Measurements from ENCODE around the gene RAB40B. TPM values are rescaled to one million over a fixed set of nuclear protein-coding genes. Genes with fewer than 3 reads are reported as not detected.
"Not testable (repeated sequence)": the region's sequence is repeated elsewhere in the genome, so short reads cannot be mapped to it uniquely, and the experiment has no call there.

The RAB40B gene, protein sequence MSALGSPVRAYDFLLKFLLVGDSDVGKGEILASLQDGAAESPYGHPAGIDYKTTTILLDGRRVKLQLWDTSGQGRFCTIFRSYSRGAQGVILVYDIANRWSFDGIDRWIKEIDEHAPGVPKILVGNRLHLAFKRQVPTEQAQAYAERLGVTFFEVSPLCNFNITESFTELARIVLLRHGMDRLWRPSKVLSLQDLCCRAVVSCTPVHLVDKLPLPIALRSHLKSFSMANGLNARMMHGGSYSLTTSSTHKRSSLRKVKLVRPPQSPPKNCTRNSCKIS
- polyA plus RNA-seq (ENCODE audit: low read depth in 6 of 6), result 1 to 10 TPM; 1.2 to 3.0 (median 2.3) TPM

DNA sequence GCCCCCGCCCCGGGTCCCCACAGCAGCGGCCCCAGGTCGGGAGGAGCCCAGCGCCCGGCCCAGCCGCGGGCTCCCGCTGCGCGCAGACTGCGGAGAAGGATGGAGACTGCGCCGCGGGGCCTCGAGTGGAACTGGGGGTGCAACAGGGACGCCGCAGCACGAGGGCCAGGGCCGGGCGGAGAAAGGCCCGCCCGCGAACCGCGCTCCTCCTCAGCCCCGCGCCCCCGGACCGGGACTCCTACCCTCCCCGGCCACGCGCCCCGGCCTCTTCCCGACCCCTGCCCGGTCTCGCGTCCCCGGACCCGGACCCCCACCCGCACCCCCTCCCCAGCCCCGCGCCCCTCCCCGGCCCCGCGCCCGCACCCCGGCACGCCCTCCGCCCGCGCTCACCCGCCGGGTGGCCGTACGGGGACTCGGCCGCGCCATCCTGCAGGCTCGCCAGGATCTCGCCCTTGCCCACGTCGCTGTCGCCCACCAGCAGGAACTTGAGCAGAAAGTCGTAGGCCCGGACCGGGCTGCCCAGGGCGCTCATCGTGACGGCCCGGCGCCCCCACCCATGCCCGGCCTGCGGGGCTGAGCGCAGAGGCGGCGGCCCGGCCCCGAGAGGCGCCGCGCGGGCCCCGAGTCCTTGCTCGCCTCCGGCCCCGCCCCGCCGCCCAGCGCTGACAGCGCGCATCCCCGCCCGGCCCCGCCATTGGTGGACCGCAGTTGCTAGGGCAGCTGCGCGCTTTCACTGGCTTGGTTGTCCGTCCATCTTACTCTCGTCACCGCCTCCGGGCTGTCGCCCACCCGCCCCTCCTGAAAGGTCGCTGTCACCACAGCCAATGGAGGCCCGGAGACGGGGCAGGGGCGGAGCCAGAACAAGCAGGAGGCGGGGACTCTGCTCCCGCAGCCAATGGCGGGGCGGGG, at the start of gene RAB40B:
RAB40B (minus strand) TSS at position 634 of the 909 bp plus-strand sequence; CDS start at position 532, 102 bp downstream.
- peak; percentile 99 for DNase-seq
- Mint-ChIP-seq H3K4me3 (peak within 1 kb of the TSS; percentile 78 to 95 (median 92)), H3K9me3 (peaks cover 0 to 21% (median 17%) of the 10 kb centered on the region in 7 donors), H3K27ac (peak within 1 kb of the TSS in 3 of 6 donors; percentile 10 to 86 (median 81)), H3K4me1 (peaks cover 10 to 12% (median 12%) of the 10 kb centered on the region in 3 donors), H3K27me3 (peaks cover 0 to 18% (median 4%) of the 10 kb centered on the region in 3 donors), H3K36me3 (peaks cover 5 to 10% of the 10 kb centered on the region in 2 donors)
- peak; percentile 97 to 98 for ATAC-seq (ENCODE audit: low read depth in 2 of 2)

DNA sequence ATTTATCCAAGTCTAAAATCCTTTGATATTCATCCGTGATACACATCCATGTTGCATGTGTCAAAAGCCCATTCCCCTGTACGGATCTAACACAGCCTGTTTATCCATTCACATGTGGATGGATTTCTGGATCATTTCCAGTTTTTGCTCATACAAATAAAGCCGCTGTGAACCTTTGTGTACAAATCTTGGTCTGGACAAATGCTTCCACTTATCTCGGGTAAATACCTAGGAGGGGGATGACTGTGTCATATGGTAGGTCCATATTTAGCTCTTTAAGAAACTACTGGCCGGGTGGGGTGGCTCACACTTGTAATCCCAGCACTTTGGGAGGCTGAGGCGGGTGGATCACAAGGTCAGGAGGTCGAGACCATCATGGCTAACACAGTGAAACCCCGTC, 47.0 kb upstream of the RAB40B start:
- Mint-ChIP-seq H3K9me3 (peaks cover 4 to 35% (median 16%) of the 10 kb centered on the region in 7 donors), H3K4me3 (peak overlapping the region in 1 of 8 donors; percentile 22), H3K36me3 (peaks cover 8 to 15% of the 10 kb centered on the region in 2 donors), H3K27me3 (no peaks in the 10 kb centered on the region), H3K27ac (peak overlapping the region in 1 of 6 donors; percentile 29), H3K4me1 (peaks cover 0 to 4% (median 0%) of the 10 kb centered on the region in 3 donors)
- DNase-seq, result no peak
- ATAC-seq (ENCODE audit: low read depth in 2 of 2), result no peak

DNA sequence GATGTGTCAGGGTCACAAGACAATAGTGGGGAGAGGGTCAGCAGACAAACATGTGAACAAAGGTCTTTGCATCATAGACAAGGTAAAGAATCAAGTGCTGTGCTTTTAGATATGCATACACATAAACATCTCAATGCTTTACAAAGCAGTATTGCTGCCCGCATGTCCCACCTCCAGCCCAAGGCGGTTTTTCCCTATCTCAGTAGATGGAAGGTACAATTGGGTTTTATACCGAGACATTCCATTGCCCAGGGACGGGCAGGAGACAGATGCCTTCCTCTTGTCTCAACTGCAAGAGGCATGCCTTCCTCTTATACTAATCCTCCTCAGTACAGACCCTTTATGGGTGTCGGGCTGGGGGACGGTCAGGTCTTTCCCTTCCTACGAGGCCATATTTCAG, 46.2 kb upstream of the RAB40B start:
- not testable (repeated sequence) for H3K4me1 Mint-ChIP-seq; H3K4me3 Mint-ChIP-seq; ATAC-seq (ENCODE audit: low read depth in 2 of 2); H3K27ac Mint-ChIP-seq; H3K27me3 Mint-ChIP-seq; DNase-seq
- peaks cover 8 to 15% of the 10 kb centered on the region in 2 donors for H3K36me3 Mint-ChIP-seq
- H3K9me3 Mint-ChIP-seq, result peaks cover 4 to 41% (median 19%) of the 10 kb centered on the region in 7 donors

DNA sequence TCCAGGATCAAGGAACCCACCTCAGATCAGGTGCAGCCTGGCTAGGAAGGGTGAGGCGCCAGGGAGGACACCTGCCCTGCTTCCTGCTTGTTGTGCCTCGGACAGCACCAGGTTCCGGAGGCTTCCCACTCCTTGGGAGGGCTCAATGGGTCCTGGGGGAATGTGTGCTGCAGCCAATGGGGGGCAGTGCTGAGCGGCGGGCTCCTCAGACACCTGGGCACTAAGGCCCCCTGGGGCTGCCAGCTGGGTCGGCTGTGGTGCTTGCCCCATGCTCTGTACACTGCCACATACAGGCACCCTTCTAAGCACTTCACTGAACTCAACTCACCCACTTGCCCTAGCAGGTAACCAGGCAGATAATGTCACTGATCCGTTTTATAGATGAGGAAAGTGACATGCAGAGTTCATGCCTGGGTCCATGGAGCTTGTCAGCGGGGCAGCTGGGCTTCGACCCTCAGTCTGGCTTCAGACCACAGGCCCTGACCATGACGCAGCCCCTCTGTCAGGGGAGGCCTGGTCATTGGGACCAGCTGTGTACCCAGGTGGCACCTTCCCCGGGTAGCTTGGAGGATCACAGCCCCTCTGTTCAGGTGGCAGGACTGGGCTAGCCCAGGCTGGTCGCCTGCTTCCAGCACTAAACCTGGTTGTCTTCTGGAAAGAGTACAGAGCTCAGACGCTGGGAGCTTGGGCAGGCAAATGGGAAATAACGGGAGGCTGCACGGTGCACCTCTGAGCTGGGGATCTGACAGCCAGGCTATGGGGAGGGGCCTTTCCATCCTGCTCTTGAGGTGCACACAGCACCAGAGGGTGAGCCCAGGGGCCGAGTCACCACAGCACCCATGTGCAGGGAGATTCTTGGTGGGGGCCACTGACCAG, 45.1 kb upstream of the RAB40B start:
- no peak overlapping the region for H3K27ac Mint-ChIP-seq
- no peak overlapping the region for H3K4me3 Mint-ChIP-seq
- H3K27me3 Mint-ChIP-seq, result no peaks in the 10 kb centered on the region
- H3K36me3 Mint-ChIP-seq, result peaks cover 8 to 15% of the 10 kb centered on the region in 2 donors
- ATAC-seq (ENCODE audit: low read depth in 2 of 2), result no peak
- H3K9me3 Mint-ChIP-seq, result peaks cover 4 to 41% (median 19%) of the 10 kb centered on the region in 7 donors
- no peak for DNase-seq
- H3K4me1 Mint-ChIP-seq, result no peaks in the 10 kb centered on the region

DNA sequence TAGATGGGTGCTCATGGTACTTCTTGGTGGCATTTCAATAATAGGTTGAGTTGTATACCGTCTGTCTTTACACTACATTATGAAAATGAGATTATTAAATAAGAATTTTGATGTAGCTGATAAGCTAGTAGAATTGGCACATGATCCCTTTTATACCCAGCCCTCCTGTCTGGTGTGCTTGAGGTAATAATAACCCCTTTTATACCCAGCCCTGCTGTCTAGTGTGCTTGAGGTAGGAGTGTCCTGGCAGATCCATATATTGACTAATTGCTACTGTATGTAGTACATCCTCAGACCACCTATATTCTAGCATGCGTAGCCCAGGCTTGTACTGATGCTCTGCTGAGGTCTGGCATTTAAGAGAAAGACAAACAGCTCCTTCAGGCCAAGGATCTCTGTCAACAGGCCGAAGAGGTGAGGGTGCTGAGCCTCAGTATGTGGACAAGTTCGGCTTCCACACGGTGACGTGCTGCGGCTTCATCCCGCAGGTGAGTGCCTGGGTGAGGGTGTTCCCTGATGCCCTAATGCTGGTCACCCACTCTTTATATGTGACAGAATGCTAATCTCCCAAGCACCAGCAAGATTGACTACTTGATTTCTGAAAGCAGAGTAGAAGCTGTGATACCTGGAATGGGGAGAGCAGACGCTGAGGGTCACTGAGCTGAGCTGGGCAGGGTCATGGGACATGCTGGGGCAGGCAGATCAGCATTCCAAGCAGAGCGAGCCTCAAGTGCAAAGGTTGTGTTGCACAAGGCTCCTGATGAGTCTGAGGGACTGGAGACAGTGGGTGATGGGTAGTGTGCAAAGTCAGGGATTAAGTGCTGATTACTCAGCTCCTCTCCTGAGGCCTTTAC, 42.6 kb upstream of the RAB40B start:
- ATAC-seq (ENCODE audit: low read depth in 2 of 2) (no peak), DNase-seq (no peak)
- Mint-ChIP-seq H3K27ac (peak overlapping the region in 1 of 6 donors; percentile 61), H3K36me3 (peaks cover 8 to 15% of the 10 kb centered on the region in 2 donors), H3K4me1 (peaks cover 0 to under 1% (median 0%) of the 10 kb centered on the region in 3 donors), H3K9me3 (peaks cover 4 to 26% (median 14%) of the 10 kb centered on the region in 7 donors), H3K27me3 (peaks cover 0 to 5% (median 0%) of the 10 kb centered on the region in 3 donors), H3K4me3 (no peak overlapping the region)

DNA sequence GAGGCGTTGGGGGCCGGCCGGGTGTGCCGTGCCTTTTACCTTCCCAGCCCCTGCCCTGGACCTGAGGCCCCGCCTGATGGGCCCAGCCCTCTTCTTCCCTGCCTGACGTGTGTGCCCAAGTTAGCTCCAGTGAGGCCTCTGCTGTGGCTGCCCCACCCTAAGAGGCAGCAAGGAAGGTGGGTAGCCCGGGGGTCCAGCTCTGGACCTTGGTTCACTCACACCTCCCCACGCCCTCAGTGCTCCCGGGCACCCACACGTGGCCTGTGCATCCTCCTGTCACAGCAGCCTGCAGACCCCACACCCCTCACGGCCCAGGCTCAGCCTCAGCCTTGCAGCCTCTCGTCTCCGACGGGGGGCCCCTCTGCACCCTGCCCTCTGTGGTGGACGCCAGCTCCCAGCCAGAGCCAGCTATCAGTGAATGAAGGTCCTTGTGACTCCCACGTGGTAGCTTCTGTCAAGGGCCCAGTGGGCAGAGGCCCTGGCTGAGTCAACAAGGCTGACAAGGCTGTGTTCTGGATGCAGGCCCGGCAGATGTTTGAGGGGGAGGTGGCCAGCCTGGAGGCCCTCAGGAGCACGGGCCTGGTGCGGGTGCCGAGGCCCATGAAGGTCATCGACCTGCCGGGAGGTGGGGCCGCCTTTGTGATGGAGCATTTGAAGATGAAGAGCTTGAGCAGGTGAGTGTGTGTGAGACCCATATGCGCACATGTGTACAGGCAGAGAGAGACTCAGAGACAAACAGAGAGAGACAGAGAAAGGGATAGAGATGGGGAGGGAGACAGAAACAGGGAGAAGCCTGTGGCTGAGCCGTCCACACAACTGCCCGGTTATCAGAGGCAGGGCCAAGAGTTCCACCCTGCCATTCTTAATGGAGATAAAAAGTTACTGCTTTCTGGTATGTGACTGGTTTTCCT, 39.7 kb upstream of the RAB40B start:
- no peak overlapping the region for H3K27ac Mint-ChIP-seq
- ATAC-seq (ENCODE audit: low read depth in 2 of 2) (no peak), DNase-seq (no peak)
- H3K36me3 Mint-ChIP-seq, result peaks cover 14 to 17% of the 10 kb centered on the region in 2 donors
- peaks cover 0 to 7% (median 0%) of the 10 kb centered on the region in 3 donors for H3K27me3 Mint-ChIP-seq
- no peak overlapping the region for H3K4me3 Mint-ChIP-seq
- H3K9me3 Mint-ChIP-seq, result peaks cover 8 to 29% (median 16%) of the 10 kb centered on the region in 7 donors
- H3K4me1 Mint-ChIP-seq, result peaks cover 0 to 4% (median 0%) of the 10 kb centered on the region in 3 donors

DNA sequence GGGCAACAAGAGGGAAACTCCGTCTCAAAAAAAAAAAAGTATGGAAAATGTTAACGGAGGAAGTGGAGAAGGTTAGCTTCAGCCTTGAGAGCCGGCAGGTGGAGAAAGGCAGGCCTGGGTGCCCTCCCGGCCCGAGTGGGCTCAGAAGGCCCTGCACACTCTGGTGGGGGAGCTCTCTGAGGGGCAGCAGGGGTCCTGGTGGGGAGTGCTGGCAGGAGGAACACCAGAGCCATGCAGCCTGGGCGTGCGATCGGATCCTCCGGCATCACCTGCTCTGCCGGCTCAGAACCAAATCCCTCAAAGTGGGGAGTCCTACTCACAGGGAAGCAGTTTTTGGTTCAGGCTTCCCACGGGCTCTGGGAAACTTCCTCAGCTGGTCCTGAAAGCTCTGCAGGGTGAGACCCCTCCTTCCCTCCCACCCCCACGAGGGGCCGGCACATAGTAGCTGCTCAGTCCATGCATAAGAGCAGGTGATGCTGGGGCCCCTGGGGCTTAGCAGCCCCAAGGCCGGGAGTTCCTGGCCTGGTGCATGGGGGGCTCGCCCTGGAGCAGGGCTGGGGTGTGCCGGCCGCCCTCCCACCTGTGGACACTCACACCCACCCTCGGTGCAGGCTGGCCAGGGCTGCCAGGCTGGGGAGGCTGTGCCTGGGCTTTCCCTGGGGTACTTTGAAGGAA, 38.1 kb upstream of the RAB40B start:
- no peak overlapping the region for H3K27ac Mint-ChIP-seq

DNA sequence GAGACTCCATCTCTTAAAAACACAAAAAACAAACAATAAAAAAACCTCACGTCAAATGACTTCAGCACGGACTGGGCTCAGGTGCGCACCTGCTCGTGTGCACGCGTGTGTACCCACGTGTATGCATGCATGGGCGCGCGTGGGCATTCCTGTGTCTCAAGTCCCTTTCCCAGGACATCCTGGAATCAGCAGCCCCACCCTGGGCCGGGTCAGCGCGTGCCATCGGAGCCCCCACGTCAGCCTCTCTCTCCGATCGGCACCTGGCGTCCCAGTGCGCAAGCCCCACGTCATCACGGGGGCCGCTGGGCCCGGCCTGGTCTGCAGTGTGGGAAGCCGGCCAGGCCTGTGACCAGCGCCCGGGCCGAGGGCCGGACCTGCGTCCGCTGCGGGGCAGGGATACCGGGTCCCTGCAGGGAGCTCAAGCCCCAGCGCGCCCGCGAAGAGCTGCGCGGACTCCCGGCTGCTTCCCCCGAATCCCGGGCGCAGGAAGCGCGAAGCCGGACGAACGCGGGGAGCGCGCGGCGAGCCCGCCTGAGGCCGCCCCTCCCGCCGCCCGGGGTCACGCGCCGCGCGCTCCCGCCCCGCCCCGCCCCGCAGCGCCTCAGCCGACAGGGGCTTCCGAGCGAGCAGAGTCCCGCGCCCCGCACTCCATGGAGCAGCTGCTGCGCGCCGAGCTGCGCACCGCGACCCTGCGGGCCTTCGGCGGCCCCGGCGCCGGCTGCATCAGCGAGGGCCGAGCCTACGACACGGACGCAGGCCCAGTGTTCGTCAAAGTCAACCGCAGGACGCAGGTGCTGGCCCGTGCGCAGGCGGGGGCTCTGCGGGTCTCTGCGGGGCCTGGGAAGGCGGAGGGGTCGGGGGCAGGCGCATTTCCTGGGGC, 36.7 kb upstream of the RAB40B start, which contains the start of gene FN3K:
FN3K (plus strand) TSS at position 629 of the 880 bp plus-strand sequence; CDS start at position 651, 22 bp downstream.
- Mint-ChIP-seq H3K27me3 (peaks cover 0 to 7% (median 0%) of the 10 kb centered on the region in 3 donors), H3K36me3 (peaks cover 10 to 18% of the 10 kb centered on the region in 2 donors), H3K4me3 (peak within 1 kb of the TSS; percentile 38 to 83 (median 55)), H3K27ac (peak within 1 kb of the TSS in 1 of 6 donors; percentile 67), H3K4me1 (peaks cover 0 to 4% (median 0%) of the 10 kb centered on the region in 3 donors), H3K9me3 (peaks cover 6 to 19% (median 9%) of the 10 kb centered on the region in 7 donors)
- ATAC-seq (ENCODE audit: low read depth in 2 of 2), result peak; percentile 41 to 66
- no peak for DNase-seq

More for the DNA sequence above, 38.1 kb upstream of the RAB40B start:
- peaks cover 0 to 7% (median 0%) of the 10 kb centered on the region in 3 donors for H3K27me3 Mint-ChIP-seq
- DNase-seq, result no peak
- ATAC-seq (ENCODE audit: low read depth in 2 of 2), result no peak
- peak overlapping the region in 3 of 8 donors; percentile 30 to 54 (median 45) for H3K4me3 Mint-ChIP-seq
- peaks cover 0 to 4% (median 0%) of the 10 kb centered on the region in 3 donors for H3K4me1 Mint-ChIP-seq
- H3K9me3 Mint-ChIP-seq, result peaks cover 9 to 32% (median 14%) of the 10 kb centered on the region in 7 donors
- H3K36me3 Mint-ChIP-seq, result peaks cover 15 to 25% of the 10 kb centered on the region in 2 donors

DNA sequence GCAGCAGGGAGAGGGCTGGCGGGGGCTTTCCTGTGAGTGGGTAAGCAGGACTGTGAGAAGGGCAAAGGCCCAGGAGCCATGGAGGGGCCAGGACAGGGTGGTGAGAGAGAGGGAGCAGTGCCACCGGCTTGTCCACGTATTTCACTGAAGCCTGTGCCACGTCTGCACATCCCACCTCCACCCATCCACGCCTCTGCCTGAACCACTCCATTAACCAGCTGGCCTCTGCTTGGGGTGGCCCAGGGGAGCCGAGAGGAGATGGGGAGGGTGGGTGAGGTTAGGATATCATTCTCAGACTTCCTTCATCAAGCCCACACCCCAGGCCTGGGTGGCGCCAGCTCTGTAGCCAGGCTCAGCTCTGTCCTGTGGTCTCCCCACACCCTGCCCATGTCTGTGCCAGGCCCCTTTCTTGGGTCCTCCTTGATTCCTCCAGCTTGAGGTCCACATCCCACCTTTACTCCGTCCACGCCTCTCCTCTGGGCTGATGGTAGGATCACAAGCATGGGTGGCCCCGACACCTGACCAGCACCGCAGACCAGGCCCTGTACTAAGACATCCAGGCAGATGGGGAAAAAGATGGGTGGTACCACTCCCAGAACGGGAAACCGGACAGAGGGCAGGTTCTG, 33.7 kb upstream of the RAB40B start:
- ATAC-seq (ENCODE audit: low read depth in 2 of 2) (no peak), DNase-seq (no peak)
- peaks cover 16 to 24% of the 10 kb centered on the region in 2 donors for H3K36me3 Mint-ChIP-seq
- H3K9me3 Mint-ChIP-seq, result peaks cover 4 to 16% (median 9%) of the 10 kb centered on the region in 7 donors
- H3K4me3 Mint-ChIP-seq, result no peak overlapping the region
- H3K4me1 Mint-ChIP-seq, result peaks cover 0 to 4% (median 0%) of the 10 kb centered on the region in 3 donors
- H3K27me3 Mint-ChIP-seq, result peaks cover 0 to 7% (median 0%) of the 10 kb centered on the region in 3 donors
- H3K27ac Mint-ChIP-seq, result no peak overlapping the region
